AG10803 (cell line): ENCODE measurements around the gene NDC80.

Experiments used
- DNase-seq: peaks from one replicate; pipeline ENCODE4 v3.0.0; 2010; ENCODE audit warnings: low read depth
- H3K4me3 ChIP-seq: 2 replicates; pipeline ENCODE4 v1.5.1; 2011; ENCODE audit warnings: mild to moderate bottlenecking, low read length, control low read depth
- TF ChIP-seq, protein P1 (sequence below): conservative IDR thresholded peaks from 2 replicates; pipeline ENCODE4 v1.5.1; 2011; ENCODE audit warnings: mild to moderate bottlenecking, low read length, control low read depth, inconsistent platforms

Gene NDC80

GRCh38 chr18:2590303-2590702 is 18.9 kb downstream of the NDC80 start:
- no peak for DNase-seq
- no peak overlapping the region for H3K4me3 ChIP-seq
- TF ChIP-seq, protein P1, sequence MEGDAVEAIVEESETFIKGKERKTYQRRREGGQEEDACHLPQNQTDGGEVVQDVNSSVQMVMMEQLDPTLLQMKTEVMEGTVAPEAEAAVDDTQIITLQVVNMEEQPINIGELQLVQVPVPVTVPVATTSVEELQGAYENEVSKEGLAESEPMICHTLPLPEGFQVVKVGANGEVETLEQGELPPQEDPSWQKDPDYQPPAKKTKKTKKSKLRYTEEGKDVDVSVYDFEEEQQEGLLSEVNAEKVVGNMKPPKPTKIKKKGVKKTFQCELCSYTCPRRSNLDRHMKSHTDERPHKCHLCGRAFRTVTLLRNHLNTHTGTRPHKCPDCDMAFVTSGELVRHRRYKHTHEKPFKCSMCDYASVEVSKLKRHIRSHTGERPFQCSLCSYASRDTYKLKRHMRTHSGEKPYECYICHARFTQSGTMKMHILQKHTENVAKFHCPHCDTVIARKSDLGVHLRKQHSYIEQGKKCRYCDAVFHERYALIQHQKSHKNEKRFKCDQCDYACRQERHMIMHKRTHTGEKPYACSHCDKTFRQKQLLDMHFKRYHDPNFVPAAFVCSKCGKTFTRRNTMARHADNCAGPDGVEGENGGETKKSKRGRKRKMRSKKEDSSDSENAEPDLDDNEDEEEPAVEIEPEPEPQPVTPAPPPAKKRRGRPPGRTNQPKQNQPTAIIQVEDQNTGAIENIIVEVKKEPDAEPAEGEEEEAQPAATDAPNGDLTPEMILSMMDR = no peak

GRCh38 chr18:2597639-2598038 is 26.3 kb downstream of the NDC80 start:
- TF ChIP-seq, protein P1 = no peak
- H3K4me3 ChIP-seq = no peak overlapping the region
- no peak for DNase-seq

GRCh38 chr18:2602844-2603243 is 31.5 kb downstream of the NDC80 start:
- no peak overlapping the region for H3K4me3 ChIP-seq
- no peak for DNase-seq
- TF ChIP-seq, protein P1 = no peak

- H3K4me3 ChIP-seq = no peak overlapping the region
- DNase-seq = no peak
- TF ChIP-seq, protein P1 = no peak
Observed at GRCh38 chr18:2606335-2606734, 35.0 kb downstream of the NDC80 start.

DNA sequence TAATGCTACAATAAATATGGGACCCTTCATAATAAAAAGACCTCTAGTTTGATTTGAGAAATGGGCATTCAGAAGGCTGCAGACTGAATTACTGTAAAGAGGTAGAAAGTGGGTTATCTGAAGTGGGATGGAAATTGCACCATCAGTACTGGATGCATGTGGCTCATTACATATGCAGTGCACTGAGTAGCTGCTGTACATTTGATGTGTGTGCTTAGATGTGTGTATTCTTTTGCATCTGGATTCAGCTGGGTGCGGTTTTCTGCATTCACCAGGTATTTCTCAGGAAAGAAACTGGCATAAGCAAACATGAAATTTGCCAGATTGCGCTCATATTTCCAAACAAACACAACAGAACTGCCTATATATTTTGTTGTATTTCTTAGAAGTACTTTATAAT is 38.2 kb downstream of the NDC80 start:
- H3K4me3 ChIP-seq = no peak overlapping the region
- DNase-seq = no peak
- TF ChIP-seq, protein P1 = no peak

DNA sequence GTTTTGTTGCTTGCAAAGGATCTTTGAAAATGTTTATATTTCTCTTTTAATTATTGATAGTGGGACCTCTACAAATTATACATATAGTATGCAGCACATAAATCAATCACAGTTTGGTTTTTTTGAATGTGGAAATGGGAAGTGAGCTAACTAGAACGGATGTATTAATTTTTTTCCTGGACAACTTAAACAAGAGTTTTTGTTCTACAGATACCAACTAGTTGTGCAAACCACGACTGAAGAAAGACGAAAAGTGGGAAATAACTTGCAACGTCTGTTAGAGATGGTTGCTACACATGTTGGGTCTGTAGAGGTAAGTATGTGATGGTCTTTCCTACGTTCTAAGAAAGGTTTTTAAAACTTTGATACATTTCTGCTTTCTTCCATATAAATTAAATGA is 39.2 kb downstream of the NDC80 start:
- no peak overlapping the region for H3K4me3 ChIP-seq
- TF ChIP-seq, protein P1 = no peak
- no peak for DNase-seq

DNA sequence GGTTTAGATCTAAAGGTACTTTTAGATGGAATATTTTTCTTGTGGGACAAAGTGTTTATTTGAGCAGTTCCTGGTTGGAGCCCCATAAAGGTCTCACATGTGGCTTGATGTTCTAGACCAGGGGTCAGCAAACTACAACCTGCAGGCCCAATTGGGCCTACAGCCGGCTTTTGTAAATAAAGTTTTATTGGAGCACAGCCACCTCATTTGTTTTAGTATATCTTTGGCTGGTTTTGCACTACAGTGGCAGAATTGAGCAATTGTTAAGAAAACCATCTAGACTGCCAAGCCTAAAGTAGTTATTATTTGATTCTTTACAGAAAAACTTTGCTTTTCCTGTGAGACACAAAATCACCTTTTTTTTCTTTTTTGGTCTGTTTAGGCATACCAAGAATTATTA is 41.6 kb downstream of the NDC80 start:
- H3K4me3 ChIP-seq = no peak overlapping the region
- TF ChIP-seq, protein P1 = no peak
- DNase-seq = no peak
